Epithelial cell of proximal tubule (primary cell): ENCODE data around the gene BOD1L2. TPM values are rescaled to one million over a fixed set of nuclear protein-coding genes. Genes with fewer than 3 reads are reported as not detected.

Experiments used
- DNase-seq: peaks from one replicate; pipeline ENCODE4 v3.0.0-alpha.2; 2011; ENCODE audit warnings: low read depth
- H3K4me3 ChIP-seq: 2 replicates; pipeline ENCODE4 v1.5.1; 2011; ENCODE audit warnings: low read depth, mild to moderate bottlenecking, low read length
- CTCF ChIP-seq: conservative IDR thresholded peaks from 2 replicates; pipeline ENCODE4 v1.5.1; 2012; ENCODE audit warnings: low read depth, mild to moderate bottlenecking, low read length
- total RNA-seq: library from RNA; depleted of rRNA; stranded (reverse); fragments of >200 nt; gene quantifications from 2 replicates; pipeline ENCODE4 v1.2.3, GENCODE V29; 2015

The BOD1L2 gene
- total RNA-seq, 1 donor from 2014 or later, result not detected

DNA sequence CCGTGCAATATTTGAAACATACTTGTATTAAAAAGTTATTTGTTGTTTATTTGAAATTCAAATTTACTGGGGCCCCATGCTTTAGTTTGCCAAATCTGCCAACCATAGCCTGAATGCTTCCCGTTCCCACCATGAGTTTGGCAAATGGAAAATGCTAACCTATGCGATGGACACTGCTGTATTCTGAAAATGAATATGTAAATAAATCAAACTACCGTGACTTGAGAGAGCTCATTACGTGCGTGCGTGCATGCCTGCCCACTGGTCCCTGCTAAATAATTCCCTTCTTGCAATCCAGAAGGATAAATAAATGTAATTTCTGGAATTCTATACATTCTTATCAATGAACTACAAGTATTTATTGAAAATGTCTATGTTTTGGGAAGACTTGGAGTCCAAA is 3.2 kb downstream of the BOD1L2 start:
- H3K4me3 ChIP-seq, result no peak overlapping the region
- TF ChIP-seq CTCF, result no peak
- DNase-seq, result no peak

DNA sequence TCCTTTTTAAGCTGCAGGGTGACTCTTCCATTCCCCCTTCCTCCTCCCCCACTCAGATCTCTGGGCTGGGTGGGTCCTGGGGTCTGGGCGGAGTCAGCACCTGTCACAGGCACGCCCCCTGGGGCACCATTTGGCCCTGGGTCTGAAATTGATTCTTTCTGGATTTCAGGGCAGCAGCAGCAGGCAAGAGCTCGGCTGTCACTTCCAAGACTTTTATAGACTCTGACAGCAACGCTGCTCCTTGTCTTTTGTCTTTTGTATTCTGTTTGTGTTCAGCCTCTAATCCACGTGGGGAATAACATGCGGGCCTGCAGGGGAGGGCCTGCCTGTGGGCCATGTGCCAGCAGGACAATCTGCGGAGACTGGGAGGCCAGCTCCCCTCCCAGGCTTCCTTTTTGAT is 3.9 kb downstream of the BOD1L2 start:
- no peak overlapping the region for H3K4me3 ChIP-seq
- no peak for TF ChIP-seq CTCF
- DNase-seq, result no peak

- TF ChIP-seq CTCF, result no peak
- no peak for DNase-seq
- H3K4me3 ChIP-seq, result no peak overlapping the region
These were observed 7.4 kb downstream of the BOD1L2 start for GRCh38 chr18:57154191-57154830.

- H3K4me3 ChIP-seq, result no peak overlapping the region
- TF ChIP-seq CTCF, result no peak
- DNase-seq, result no peak
These were observed 17.5 kb downstream of the BOD1L2 start for GRCh38 chr18:57164401-57164800.

- TF ChIP-seq CTCF, result no peak
- no peak overlapping the region for H3K4me3 ChIP-seq
- no peak for DNase-seq
These were observed 20.9 kb downstream of the BOD1L2 start for GRCh38 chr18:57167617-57168308.

GRCh38 chr18:57171026-57171425 is 24.1 kb downstream of the BOD1L2 start:
- DNase-seq, result no peak
- H3K4me3 ChIP-seq, result no peak overlapping the region
- TF ChIP-seq CTCF, result no peak

DNA sequence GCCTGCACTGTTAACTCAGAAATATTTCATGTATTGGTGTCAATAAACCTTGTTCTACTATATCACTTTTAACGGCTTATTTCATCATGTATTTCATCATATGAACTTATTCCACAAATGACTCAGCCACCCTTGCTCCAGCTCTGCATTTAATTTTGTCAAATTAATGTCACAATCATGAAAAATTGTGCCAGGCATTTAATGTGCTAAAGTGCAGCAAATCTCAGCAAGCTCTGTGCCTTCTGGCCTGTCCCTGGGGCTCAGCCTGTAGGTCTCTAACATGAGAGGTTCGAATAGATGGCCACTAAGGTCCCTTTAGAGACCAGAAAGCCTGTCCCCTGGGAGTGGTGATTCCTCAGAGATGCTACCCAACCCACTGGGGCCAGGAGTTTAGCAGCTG is 28.6 kb downstream of the BOD1L2 start:
- no peak for DNase-seq
- no peak for TF ChIP-seq CTCF
- H3K4me3 ChIP-seq, result no peak overlapping the region
